HepG2 (cell line): ENCODE measurements around the gene EPC1.

Experiments used
- CEBPB ChIP-seq: IDR thresholded peaks from 2 replicates; pipeline ENCODE4 v1.6.1; 2011; ENCODE audit warnings: low read depth, low read length, improper control_type of control experiment, borderline replicate concordance
- CTCF ChIP-seq: sonication (generic); formaldehyde crosslinking; IDR thresholded peaks from 2 replicates; pipeline ENCODE4 v1.5.0; 2020; ENCODE audit warnings: mild to moderate bottlenecking, missing genetic modification reagents, moderate library complexity
- GTF2F1 ChIP-seq: fragments of 150-350 bp; IDR thresholded peaks from 2 replicates; pipeline ENCODE4 v1.6.1; 2014; ENCODE audit warnings: low read length
- POLR2A ChIP-seq, 2 experiments: IDR thresholded peaks; 2 replicates each; pipeline ENCODE4 v1.6.1; 2011; ENCODE audit warnings: low read depth in 2 of 2, low read length in 2 of 2, mild to moderate bottlenecking in 1 of 2, moderate library complexity in 1 of 2; ENCODE audit not compliant: insufficient read depth in 1 of 2
- RAD21 ChIP-seq: fragments of 450-650 bp; formaldehyde crosslinking; IDR thresholded peaks from 2 replicates; pipeline ENCODE4 v1.5.0; 2020; ENCODE audit warnings: mild to moderate bottlenecking
- RFXANK ChIP-seq: IDR thresholded peaks from 2 replicates; pipeline ENCODE4 v1.6.1; 2016
- SMARCC2 ChIP-seq: fragments of 450-650 bp; IDR thresholded peaks from 2 replicates; pipeline ENCODE4 v1.6.1; 2017; ENCODE audit warnings: antibody characterized with exemption, mild to moderate bottlenecking
- TAF1 ChIP-seq: sonication (generic); formaldehyde crosslinking; IDR thresholded peaks from 2 replicates; pipeline ENCODE4 v1.4.0; 2020; ENCODE audit warnings: missing genetic modification reagents
- ZKSCAN1 ChIP-seq: fragments of 150-350 bp; IDR thresholded peaks from 2 replicates; pipeline ENCODE4 v1.6.1; 2014; ENCODE audit warnings: low read length

- TF ChIP-seq CTCF (CRISPR knock-in tag) (no peak), RFXANK (CRISPR knock-in tag) (no peak), ZKSCAN1 (no peak), SMARCC2 (no peak), POLR2A (IDR thresholded peaks at IDR 0.05; ENCODE audit: insufficient read depth in 1 of 2, low read depth in 2 of 2, low read length in 2 of 2) (no peak), TAF1 (no peak), GTF2F1 (no peak), RAD21 (no peak), CEBPB (no peak)
Observed at GRCh38 chr10:32273336-32273735, 73.6 kb downstream of the EPC1 start.
